Vagina (tissue), 2 donors: Measurements from ENCODE around the gene SHISA5. TPM values are rescaled to one million over a fixed set of nuclear protein-coding genes. Genes with fewer than 3 reads are reported as not detected.
A peak's percentile ranks its signal among the peaks of the same experiment; 100 is the strongest.

Experiments used
- DNase-seq, 2 donors: peaks; one replicate each; pipeline ENCODE4 v3.0.0-alpha.2; 2017; ENCODE audit errors: extremely low spot score in 2 of 2
- H3K27ac ChIP-seq: fragments of 200-600 bp; sonication (generic); one replicate; pipeline ENCODE4 v1.5.1; 2019
- H3K27me3 ChIP-seq: fragments of 200-600 bp; sonication (generic); one replicate; pipeline ENCODE4 v1.5.1; 2019
- H3K36me3 ChIP-seq, 2 donors: fragments of 200-600 bp; sonication (generic); one replicate each; pipeline ENCODE4 v1.5.1; 2017 to 2019
- H3K4me1 ChIP-seq: fragments of 200-600 bp; sonication (generic); one replicate; pipeline ENCODE4 v1.5.1; 2019
- H3K4me3 ChIP-seq, 2 donors: fragments of 200-600 bp; sonication (generic); 1 replicate in 1 of 2; 2 replicates in 1 of 2; pipeline ENCODE4 v1.5.1; 2016 to 2019
- H3K9me3 ChIP-seq: fragments of 200-600 bp; sonication (generic); one replicate; pipeline ENCODE4 v1.5.1; 2019
- CTCF ChIP-seq, 3 experiments: fragments of 450-650 bp in 2 of 3; fragments of 200-600 bp in 1 of 3; sonication (generic) in 1 of 3; IDR thresholded peaks; one replicate each; pipeline ENCODE4 v1.5.1; 2017 to 2019; ENCODE audit warnings: antibody characterized with exemption in 3 of 3, mild to moderate bottlenecking in 2 of 3, moderate library complexity in 2 of 3
- POLR2A ChIP-seq, 2 donors: fragments of 450-650 bp; IDR thresholded peaks; one replicate each; pipeline ENCODE4 v1.6.1; 2017; ENCODE audit warnings: antibody characterized with exemption in 2 of 2, mild to moderate bottlenecking in 2 of 2, moderate library complexity in 2 of 2
- POLR2AphosphoS5 ChIP-seq, 2 donors: sonication (generic); formaldehyde crosslinking; IDR thresholded peaks; one replicate each; pipeline ENCODE4 v1.9.0; 2017; ENCODE audit warnings: antibody characterized with exemption in 2 of 2, mild to moderate bottlenecking in 2 of 2, low read depth in 1 of 2; ENCODE audit not compliant: insufficient read depth in 1 of 2
- intact Hi-C: fragments of 100-400 bp; cut with DNase I; formaldehyde crosslinking; loops from one replicate; pipeline ENCODE4 v1.15.1; 2023
- total RNA-seq: library from RNA; depleted of rRNA; stranded (reverse); fragments of >200 nt; gene quantifications from one replicate; pipeline ENCODE4 v1.2.3, GENCODE V29; 2016

The SHISA5 gene
- total RNA-seq, 1 donor from 2014 or later, result 133 TPM

DNA sequence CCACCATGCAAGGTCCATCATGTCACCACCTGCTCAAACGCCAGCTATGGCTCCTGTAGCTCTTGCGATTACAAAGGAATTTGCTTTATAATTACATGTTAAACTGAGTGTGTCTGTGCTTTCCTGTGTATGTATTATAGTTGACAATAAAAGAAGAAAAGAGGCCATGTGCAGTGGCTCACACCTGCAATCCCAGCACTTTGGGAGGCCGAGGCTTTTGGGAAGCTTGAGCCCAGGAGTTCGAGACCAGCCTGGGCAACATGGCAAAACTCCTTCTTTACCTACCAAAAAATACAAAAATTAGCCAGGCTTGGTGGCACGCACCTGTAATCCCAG, 30.4 kb downstream of the SHISA5 start:
- DNase-seq, result no peak
- Histone ChIP-seq H3K36me3 (peaks cover 0 to 11% of the 10 kb centered on the region in 2 donors), H3K4me1 (peaks cover 50% of the 10 kb centered on the region), H3K9me3 (no peaks in the 10 kb centered on the region), H3K4me3 (peak overlapping the region in 1 of 2 donors; percentile 78), H3K27me3 (no peaks in the 10 kb centered on the region), H3K27ac (peak overlapping the region; percentile 99)
- intact Hi-C loops, result no loop called here
- TF ChIP-seq POLR2A (IDR thresholded peaks at IDR 0.05), result no peak
- TF ChIP-seq CTCF (IDR thresholded peaks at IDR 0.05), result no peak
- no peak for TF ChIP-seq POLR2AphosphoS5 (IDR thresholded peaks at IDR 0.05; ENCODE audit: insufficient read depth in 1 of 2, low read depth in 1 of 2)

- TF ChIP-seq CTCF (IDR thresholded peaks at IDR 0.05) (peak in 2 of 3 experiments; percentile 37 to 48), POLR2A (IDR thresholded peaks at IDR 0.05) (peak in 1 of 2 donors; percentile 80), POLR2AphosphoS5 (IDR thresholded peaks at IDR 0.05; ENCODE audit: insufficient read depth in 1 of 2, low read depth in 1 of 2) (peak; percentile 91 to 93)
- H3K4me3 ChIP-seq, result peak overlapping the region; percentile 59 to 78
- intact Hi-C loops, result no loop called here
- H3K27me3 ChIP-seq, result no peaks in the 10 kb centered on the region
- H3K36me3 ChIP-seq, result peaks cover 0 to 16% of the 10 kb centered on the region in 2 donors
- H3K9me3 ChIP-seq, result no peaks in the 10 kb centered on the region
- DNase-seq, result peak in 1 of 2 donors; percentile 93
- H3K4me1 ChIP-seq, result peaks cover 56% of the 10 kb centered on the region
- peak overlapping the region; percentile 99 for H3K27ac ChIP-seq
These were observed 30.9 kb downstream of the SHISA5 start for GRCh38 chr3:48472923-48473616.

GRCh38 chr3:48472673-48472922, 31.4 kb downstream of the SHISA5 start:
- Histone ChIP-seq H3K27me3 (no peaks in the 10 kb centered on the region), H3K9me3 (no peaks in the 10 kb centered on the region), H3K4me3 (peak overlapping the region; percentile 59 to 78), H3K27ac (peak overlapping the region; percentile 99), H3K36me3 (peaks cover 0 to 19% of the 10 kb centered on the region in 2 donors), H3K4me1 (peaks cover 60% of the 10 kb centered on the region)
- no peak for DNase-seq
- TF ChIP-seq POLR2A (IDR thresholded peaks at IDR 0.05), result no peak
- intact Hi-C loops, result no loop called here

GRCh38 chr3:48470286-48470685, 33.7 kb downstream of the SHISA5 start:
- peak overlapping the region; percentile 100 for H3K27ac ChIP-seq
- intact Hi-C loops, result no loop called here
- no peaks in the 10 kb centered on the region for H3K9me3 ChIP-seq
- TF ChIP-seq POLR2A (IDR thresholded peaks at IDR 0.05) (no peak), POLR2AphosphoS5 (IDR thresholded peaks at IDR 0.05; ENCODE audit: insufficient read depth in 1 of 2, low read depth in 1 of 2) (no peak), CTCF (IDR thresholded peaks at IDR 0.05) (no peak)
- peaks cover 81% of the 10 kb centered on the region for H3K4me1 ChIP-seq
- no peak for DNase-seq
- H3K4me3 ChIP-seq, result no peak overlapping the region
- no peaks in the 10 kb centered on the region for H3K27me3 ChIP-seq
- peaks cover 0 to 19% of the 10 kb centered on the region in 2 donors for H3K36me3 ChIP-seq

DNA sequence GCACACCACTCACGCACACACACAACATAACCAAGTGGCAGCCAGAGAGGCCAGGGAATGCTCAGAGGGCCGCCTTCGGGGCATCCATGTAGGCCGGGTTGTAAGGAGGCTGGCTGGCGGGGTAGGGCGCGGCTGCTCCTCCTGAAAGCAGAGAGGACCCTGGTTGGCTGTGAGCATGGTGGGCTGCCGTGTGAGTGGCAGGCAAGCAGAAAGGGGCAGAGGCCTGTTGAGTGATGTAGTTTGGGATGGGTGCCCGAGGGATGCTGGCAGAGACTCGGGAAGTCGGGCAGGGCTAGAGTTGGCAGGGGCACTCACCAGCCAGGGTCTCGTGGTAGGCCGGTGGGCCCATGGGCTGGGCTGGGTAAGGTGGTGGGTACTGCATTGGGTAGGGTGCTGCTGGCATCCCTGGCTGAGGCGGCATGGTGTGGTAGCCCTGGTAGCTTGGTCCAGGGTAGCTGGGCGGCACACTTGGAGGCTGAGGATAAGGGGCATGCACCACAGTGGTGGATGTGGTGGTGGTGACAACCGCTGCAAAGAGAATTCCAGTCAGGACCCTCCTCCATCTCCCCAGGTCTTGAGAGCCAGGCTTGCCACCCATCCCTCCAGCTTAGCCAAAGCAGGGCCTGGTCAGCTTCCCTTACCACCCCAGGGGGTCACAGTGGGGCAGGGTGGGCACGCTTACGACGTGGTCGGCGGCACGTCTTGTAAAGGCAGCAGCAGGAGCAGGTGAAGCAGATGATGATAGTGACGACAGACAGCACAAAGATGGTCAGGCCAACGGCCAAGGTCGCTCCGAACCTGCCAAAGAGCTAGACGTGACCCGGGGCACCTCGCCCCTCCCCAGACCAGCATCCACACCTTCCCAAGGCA, 34.7 kb downstream of the SHISA5 start:
- peak overlapping the region; percentile 100 for H3K27ac ChIP-seq
- peaks cover 88% of the 10 kb centered on the region for H3K4me1 ChIP-seq
- no peaks in the 10 kb centered on the region for H3K9me3 ChIP-seq
- no peak for TF ChIP-seq POLR2A (IDR thresholded peaks at IDR 0.05)
- no peak for TF ChIP-seq CTCF (IDR thresholded peaks at IDR 0.05)
- TF ChIP-seq POLR2AphosphoS5 (IDR thresholded peaks at IDR 0.05; ENCODE audit: insufficient read depth in 1 of 2, low read depth in 1 of 2), result no peak
- intact Hi-C loops, result no loop called here
- H3K27me3 ChIP-seq, result no peaks in the 10 kb centered on the region
- no peak overlapping the region for H3K4me3 ChIP-seq
- H3K36me3 ChIP-seq, result peaks cover 0 to 19% of the 10 kb centered on the region in 2 donors
- no peak for DNase-seq
